Peyer's patch (tissue), 4 donors: ENCODE data around the gene ARHGEF26.

Experiments
- POLR2A ChIP-seq, 2 donors: fragments of 450-650 bp; IDR thresholded peaks; one replicate each; pipeline ENCODE4 v1.5.1; 2017; ENCODE audit warnings: antibody characterized with exemption in 2 of 2, mild to moderate bottlenecking in 2 of 2, moderate library complexity in 2 of 2
- TF ChIP-seq, protein P1 (sequence below), 6 experiments: fragments of 450-650 bp in 4 of 6; fragments of 200-600 bp in 2 of 6; sonication (generic) in 1 of 6; IDR thresholded peaks; one replicate each; pipeline ENCODE4 v1.5.1; 2017 to 2019; ENCODE audit warnings: antibody characterized with exemption in 6 of 6, mild to moderate bottlenecking in 3 of 6, moderate library complexity in 1 of 6

DNA sequence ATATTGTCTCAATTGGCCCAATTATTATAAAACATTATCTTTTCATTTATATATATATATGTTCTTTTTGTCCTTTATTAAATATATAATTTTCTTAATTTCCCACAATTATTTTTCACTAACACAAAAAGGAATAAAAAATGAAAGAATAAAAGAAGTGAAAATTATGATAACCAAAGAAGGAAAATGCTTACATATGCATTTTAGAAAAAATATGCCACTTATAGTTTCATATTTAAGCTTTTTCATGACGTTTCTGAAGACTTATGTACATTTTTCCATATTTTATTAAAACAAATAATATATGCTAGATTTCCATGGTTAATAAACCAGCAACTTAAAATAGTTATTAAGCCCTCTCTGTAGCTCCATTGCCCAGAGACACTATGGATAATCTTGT, 34.9 kb upstream of the ARHGEF26 start:
- TF ChIP-seq, protein P1, sequence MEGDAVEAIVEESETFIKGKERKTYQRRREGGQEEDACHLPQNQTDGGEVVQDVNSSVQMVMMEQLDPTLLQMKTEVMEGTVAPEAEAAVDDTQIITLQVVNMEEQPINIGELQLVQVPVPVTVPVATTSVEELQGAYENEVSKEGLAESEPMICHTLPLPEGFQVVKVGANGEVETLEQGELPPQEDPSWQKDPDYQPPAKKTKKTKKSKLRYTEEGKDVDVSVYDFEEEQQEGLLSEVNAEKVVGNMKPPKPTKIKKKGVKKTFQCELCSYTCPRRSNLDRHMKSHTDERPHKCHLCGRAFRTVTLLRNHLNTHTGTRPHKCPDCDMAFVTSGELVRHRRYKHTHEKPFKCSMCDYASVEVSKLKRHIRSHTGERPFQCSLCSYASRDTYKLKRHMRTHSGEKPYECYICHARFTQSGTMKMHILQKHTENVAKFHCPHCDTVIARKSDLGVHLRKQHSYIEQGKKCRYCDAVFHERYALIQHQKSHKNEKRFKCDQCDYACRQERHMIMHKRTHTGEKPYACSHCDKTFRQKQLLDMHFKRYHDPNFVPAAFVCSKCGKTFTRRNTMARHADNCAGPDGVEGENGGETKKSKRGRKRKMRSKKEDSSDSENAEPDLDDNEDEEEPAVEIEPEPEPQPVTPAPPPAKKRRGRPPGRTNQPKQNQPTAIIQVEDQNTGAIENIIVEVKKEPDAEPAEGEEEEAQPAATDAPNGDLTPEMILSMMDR (IDR thresholded peaks at IDR 0.05) = no peak
- TF ChIP-seq POLR2A (IDR thresholded peaks at IDR 0.05) = no peak
